BJ (cell line): ENCODE results near the gene SLC4A4. TPM values are rescaled to one million over a fixed set of nuclear protein-coding genes. Genes with fewer than 3 reads are reported as not detected.
"Not testable (repeated sequence)": the region's sequence is repeated elsewhere in the genome, so short reads cannot be mapped to it uniquely, and the experiment has no call there.

Source experiments
- CTCF ChIA-PET: fragments of 350-600 bp; formaldehyde crosslinking; extraction: SDS; loops from one replicate; lab custom pipeline; 2021; ENCODE audit warnings: antibody characterized with exemption, inconsistent platforms; lab: Yijun Ruan, JAX
- POLR2A ChIA-PET: fragments of 300-600 bp; sonication (Branson Sonifier 250); formaldehyde crosslinking; extraction: SDS; loops from one replicate; lab custom pipeline; 2021; ENCODE audit warnings: antibody characterized with exemption; lab: Charles Lee
- DNase-seq: peaks from one replicate; pipeline ENCODE4 v3.0.0-alpha.2; 2011; ENCODE audit warnings: low read depth
- H3K27me3 ChIP-seq: 2 replicates; pipeline ENCODE4 v1.6.0; 2011; ENCODE audit warnings: low read length; ENCODE audit not compliant: control insufficient read depth, insufficient read depth
- H3K36me3 ChIP-seq: 2 replicates; pipeline ENCODE4 v1.5.1; 2011; ENCODE audit warnings: low read length; ENCODE audit not compliant: control insufficient read depth, insufficient read depth
- H3K4me3 ChIP-seq: 2 replicates; pipeline ENCODE4 v1.5.1; 2011; ENCODE audit warnings: low read depth, mild to moderate bottlenecking, control low read depth, low read length
- polyA plus RNA-seq: library from polyadenylated mRNA; depleted of rRNA; stranded (reverse); fragments of >200 nt; gene quantifications from 2 replicates; pipeline ENCODE4 v1.2.3, GENCODE V29; 2011
- TF ChIP-seq, protein P1 (sequence below): IDR thresholded peaks from 2 replicates; pipeline ENCODE4 v1.5.1; 2011; ENCODE audit warnings: low read depth, mild to moderate bottlenecking, control low read depth, inconsistent platforms, low read length, moderate library complexity; ENCODE audit not compliant: insufficient read depth

Gene SLC4A4
- polyA plus RNA-seq, 1 experiment, result 1.9 TPM

DNA sequence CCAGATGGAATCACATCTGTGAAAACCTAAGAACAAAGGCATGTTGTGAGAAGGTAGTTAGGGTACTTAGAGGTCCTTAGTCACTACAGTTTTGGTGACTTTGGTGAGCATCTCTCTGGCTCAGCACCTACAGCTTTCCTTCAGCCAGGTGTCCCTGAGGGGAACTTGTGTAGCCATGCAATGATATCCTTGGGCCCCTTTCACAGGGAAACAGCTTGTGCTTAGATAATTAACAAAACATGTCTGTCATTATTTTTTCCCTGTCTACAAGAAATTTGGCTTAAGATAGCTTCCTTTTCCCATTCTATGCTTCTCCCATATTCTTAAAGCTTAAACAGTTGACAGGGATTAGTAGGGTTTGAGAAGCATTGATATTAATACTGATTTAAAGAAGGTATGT, 63.8 kb downstream of the SLC4A4 start:
- ChIA-PET CTCF (interaction anchor here (0.9 to 1.3 kb wide), 2 partner anchors 22 to 173 kb away, joined by 3 read pairs; no protein-coding TSS in a partner anchor), POLR2A (no interaction called here)
- TF ChIP-seq, protein P1, sequence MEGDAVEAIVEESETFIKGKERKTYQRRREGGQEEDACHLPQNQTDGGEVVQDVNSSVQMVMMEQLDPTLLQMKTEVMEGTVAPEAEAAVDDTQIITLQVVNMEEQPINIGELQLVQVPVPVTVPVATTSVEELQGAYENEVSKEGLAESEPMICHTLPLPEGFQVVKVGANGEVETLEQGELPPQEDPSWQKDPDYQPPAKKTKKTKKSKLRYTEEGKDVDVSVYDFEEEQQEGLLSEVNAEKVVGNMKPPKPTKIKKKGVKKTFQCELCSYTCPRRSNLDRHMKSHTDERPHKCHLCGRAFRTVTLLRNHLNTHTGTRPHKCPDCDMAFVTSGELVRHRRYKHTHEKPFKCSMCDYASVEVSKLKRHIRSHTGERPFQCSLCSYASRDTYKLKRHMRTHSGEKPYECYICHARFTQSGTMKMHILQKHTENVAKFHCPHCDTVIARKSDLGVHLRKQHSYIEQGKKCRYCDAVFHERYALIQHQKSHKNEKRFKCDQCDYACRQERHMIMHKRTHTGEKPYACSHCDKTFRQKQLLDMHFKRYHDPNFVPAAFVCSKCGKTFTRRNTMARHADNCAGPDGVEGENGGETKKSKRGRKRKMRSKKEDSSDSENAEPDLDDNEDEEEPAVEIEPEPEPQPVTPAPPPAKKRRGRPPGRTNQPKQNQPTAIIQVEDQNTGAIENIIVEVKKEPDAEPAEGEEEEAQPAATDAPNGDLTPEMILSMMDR, result no peak
- no peaks in the 10 kb centered on the region; the same call in 1 of the 2 replicates for H3K27me3 ChIP-seq
- DNase-seq, result no peak
- no peaks in the 10 kb centered on the region for H3K36me3 ChIP-seq
- no peak overlapping the region for H3K4me3 ChIP-seq

DNA sequence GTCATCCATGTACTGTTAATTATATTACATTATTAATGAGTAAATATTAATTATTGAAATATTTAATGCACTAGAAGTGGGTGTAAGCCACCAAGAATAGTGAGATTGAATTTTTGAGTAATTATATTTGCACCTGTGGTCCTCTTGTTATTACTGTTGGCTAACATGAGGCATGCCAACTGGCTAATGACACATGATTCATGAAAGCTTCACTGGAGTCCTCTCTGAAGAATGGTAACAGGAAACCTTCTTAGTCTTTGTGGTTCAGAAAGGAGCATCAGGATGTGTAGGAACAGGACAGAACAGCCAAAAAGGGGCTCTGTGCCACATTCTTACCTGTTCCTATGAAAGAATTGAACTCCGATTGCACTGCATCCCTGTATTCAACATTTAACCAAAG, 65.2 kb downstream of the SLC4A4 start:
- TF ChIP-seq, protein P1, result no peak
- Histone ChIP-seq H3K27me3 (no peaks in the 10 kb centered on the region; the same call in 1 of the 2 replicates), H3K4me3 (no peak overlapping the region), H3K36me3 (no peaks in the 10 kb centered on the region)
- CTCF ChIA-PET, result no interaction called here
- POLR2A ChIA-PET, result no interaction called here
- no peak for DNase-seq

DNA sequence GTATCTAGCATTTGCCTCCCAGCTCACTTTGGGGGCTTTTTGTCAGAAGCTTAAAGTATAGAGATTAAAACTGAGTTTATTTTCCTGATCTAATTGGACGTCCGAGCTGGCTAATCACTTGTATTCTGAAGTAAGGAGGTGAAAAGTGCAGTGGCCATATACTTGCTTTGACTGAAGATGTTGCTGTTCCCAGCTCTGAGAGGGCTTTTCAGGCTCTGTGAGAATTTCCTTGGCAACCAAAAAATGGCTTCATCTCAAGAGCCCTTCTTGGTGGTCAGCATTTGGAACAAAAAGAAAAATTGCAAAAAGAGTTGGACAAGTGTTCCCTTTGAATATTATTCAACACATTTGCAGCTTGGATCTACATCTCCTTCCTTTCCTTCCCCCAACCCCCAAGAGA, 67.0 kb downstream of the SLC4A4 start:
- DNase-seq, result no peak
- Histone ChIP-seq H3K4me3 (no peak overlapping the region), H3K36me3 (no peaks in the 10 kb centered on the region), H3K27me3 (no peaks in the 10 kb centered on the region; the same call in 1 of the 2 replicates)
- ChIA-PET CTCF (interaction anchor here (0.6 kb wide), 1 partner anchor 54 kb away, joined by 3 read pairs; no protein-coding TSS in a partner anchor), POLR2A (no interaction called here)
- TF ChIP-seq, protein P1, result no peak

DNA sequence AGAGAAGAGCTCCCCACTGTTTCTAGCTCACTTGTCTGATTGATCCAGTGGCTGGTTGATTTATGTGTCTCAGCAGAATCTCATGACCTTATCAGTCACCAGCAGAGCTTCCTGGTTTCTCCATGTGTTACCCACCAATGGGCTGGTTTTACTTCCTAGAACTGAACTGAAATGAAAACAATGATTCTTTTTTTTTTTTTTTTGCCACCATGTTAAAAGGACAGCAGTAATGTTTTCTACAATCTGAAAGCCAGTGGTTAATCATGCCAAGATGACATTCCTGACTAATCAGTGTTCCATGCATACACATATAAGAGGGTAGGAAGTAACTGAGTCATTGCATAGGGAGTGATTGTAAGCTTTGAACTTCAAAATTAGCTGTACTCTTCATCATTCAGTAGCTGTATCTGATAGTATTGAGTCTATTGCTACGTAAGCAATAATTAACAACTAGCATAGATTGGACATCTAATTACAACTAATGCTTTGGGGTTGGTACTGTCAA, 67.7 kb downstream of the SLC4A4 start:
- ChIA-PET POLR2A (no interaction called here), CTCF (no interaction called here)
- no peak for DNase-seq
- TF ChIP-seq, protein P1, result no peak
- Histone ChIP-seq H3K4me3 (no peak overlapping the region), H3K36me3 (no peaks in the 10 kb centered on the region), H3K27me3 (no peaks in the 10 kb centered on the region; the same call in 1 of the 2 replicates)

DNA sequence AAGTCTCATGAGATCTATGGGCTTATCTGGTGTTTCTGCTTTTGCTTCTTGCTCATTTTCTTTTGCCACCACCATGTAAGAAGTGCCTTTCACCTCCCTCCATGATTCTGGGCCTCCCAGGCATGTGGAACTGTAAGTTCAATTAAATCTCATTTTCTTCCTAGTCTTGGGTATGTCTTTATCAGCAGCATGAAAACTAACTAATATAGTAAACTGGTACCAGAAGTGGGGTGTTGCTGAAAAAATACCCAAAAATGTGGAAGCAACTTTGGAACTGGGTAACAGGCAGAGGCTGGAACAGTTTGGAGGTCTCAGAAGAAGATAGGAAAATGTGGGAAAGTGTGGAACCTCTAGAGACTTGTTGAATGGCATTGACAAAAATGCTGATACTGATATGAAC, 70.1 kb downstream of the SLC4A4 start:
- POLR2A ChIA-PET, CTCF ChIA-PET, H3K4me3 ChIP-seq, H3K27me3 ChIP-seq, H3K36me3 ChIP-seq, DNase-seq: not testable (repeated sequence)

DNA sequence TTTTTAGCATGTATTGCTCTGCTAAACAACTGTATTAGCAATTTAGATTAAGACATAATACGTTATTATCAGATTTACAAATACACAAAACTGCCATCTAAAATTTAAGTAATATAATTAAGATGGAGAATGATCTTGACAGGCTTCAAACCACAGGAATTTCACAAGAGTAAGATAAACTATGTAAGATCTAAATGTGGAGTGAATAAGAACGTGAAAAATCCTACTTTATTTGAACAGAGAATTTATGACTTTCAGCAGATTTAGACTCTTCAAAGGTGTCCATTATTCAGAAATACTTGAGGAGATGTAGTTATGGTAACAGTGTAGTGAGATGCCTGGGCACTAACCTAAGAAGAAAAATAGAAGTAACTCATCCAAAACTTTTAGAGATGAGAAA, 73.2 kb downstream of the SLC4A4 start:
- Histone ChIP-seq H3K36me3 (no peaks in the 10 kb centered on the region), H3K27me3 (no peaks in the 10 kb centered on the region), H3K4me3 (no peak overlapping the region)
- TF ChIP-seq, protein P1, result no peak
- ChIA-PET CTCF (interaction anchor here (1.0 kb wide), 1 partner anchor 23 kb away, joined by 3 read pairs; no protein-coding TSS in a partner anchor), POLR2A (no interaction called here)
- peak; percentile 44 for DNase-seq
